Activated CD4-positive, alpha-beta T cell treated with anti-CD3 and anti-CD28 coated beads for 4 hours (primary cell): ENCODE measurements around the gene MUC4.
A peak's percentile ranks its signal among the peaks of the same experiment; 100 is the strongest.

Source experiments
- DNase-seq, 2 donors: peaks; one replicate each; pipeline ENCODE4 v3.0.0-alpha.2; 2020

Gene MUC4

GRCh38 chr3:195811756-195812155 lies at the start of gene MUC4:
MUC4 (minus strand) TSS chr3:195811929; CDS start chr3:195811817, 112 bp downstream.
- no peak for DNase-seq

GRCh38 chr3:195860456-195860855 lies 48.7 kb upstream of the MUC4 start:
- DNase-seq, result no peak

GRCh38 chr3:195859846-195860411 lies 48.2 kb upstream of the MUC4 start:
- no peak for DNase-seq

GRCh38 chr3:195859061-195859845 lies 47.5 kb upstream of the MUC4 start:
- DNase-seq, result peak; percentile 64 to 82

- DNase-seq, result no peak
These were observed 44.8 kb upstream of the MUC4 start for GRCh38 chr3:195856410-195857084.

GRCh38 chr3:195855471-195856409 lies 44.0 kb upstream of the MUC4 start:
- DNase-seq, result no peak

- no peak for DNase-seq
These were observed 43.0 kb upstream of the MUC4 start for GRCh38 chr3:195854628-195855294.

- DNase-seq, result no peak
These were observed 42.3 kb upstream of the MUC4 start for GRCh38 chr3:195853996-195854395.

- DNase-seq, result no peak
These were observed 41.3 kb upstream of the MUC4 start for GRCh38 chr3:195853036-195853435.

GRCh38 chr3:195850857-195851543 lies 39.3 kb upstream of the MUC4 start:
- DNase-seq, result peak; percentile 83 to 89

GRCh38 chr3:195849322-195850074 lies 37.8 kb upstream of the MUC4 start:
- DNase-seq, result no peak

GRCh38 chr3:195847055-195847950 lies 35.6 kb upstream of the MUC4 start:
- DNase-seq, result no peak

GRCh38 chr3:195845483-195845882 lies 33.8 kb upstream of the MUC4 start:
- no peak for DNase-seq

GRCh38 chr3:195844671-195845218 lies 33.0 kb upstream of the MUC4 start:
- DNase-seq, result no peak

GRCh38 chr3:195839260-195840010 lies 27.7 kb upstream of the MUC4 start:
- DNase-seq, result no peak

GRCh38 chr3:195838714-195839113 lies 27.0 kb upstream of the MUC4 start:
- DNase-seq, result no peak

GRCh38 chr3:195836476-195837135 lies 24.9 kb upstream of the MUC4 start:
- no peak for DNase-seq

- DNase-seq, result no peak
These were observed 24.1 kb upstream of the MUC4 start for GRCh38 chr3:195835791-195836190.
